ENCODE data around the gene LCN6.

DNA sequence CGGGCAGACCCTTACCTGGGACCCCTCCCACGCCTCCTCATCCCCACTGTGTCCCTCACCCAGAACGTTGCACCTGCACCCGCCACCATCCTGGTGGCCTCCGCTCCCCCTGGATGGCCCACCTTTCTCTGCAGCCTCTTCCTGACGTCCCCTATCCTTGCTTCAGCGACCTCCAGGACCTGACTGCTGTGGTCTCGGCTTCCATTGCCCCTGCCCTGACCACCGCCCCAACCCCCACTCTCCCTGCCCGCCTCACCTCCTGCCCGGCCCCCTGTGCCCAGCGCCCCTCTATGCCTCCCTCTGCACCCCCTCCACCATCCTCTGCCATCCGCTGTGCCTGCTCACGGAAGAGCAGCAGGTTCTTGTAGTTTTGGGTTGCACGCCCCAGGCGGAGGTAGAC, 7.8 kb downstream of the LCN6 start:
- TF ChIP-seq, protein P1, sequence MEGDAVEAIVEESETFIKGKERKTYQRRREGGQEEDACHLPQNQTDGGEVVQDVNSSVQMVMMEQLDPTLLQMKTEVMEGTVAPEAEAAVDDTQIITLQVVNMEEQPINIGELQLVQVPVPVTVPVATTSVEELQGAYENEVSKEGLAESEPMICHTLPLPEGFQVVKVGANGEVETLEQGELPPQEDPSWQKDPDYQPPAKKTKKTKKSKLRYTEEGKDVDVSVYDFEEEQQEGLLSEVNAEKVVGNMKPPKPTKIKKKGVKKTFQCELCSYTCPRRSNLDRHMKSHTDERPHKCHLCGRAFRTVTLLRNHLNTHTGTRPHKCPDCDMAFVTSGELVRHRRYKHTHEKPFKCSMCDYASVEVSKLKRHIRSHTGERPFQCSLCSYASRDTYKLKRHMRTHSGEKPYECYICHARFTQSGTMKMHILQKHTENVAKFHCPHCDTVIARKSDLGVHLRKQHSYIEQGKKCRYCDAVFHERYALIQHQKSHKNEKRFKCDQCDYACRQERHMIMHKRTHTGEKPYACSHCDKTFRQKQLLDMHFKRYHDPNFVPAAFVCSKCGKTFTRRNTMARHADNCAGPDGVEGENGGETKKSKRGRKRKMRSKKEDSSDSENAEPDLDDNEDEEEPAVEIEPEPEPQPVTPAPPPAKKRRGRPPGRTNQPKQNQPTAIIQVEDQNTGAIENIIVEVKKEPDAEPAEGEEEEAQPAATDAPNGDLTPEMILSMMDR (IDR thresholded peaks at IDR 0.05) = no peak
- TF ChIP-seq POLR2A (IDR thresholded peaks at IDR 0.05) (no peak), EP300 (IDR thresholded peaks at IDR 0.05; ENCODE audit: low read depth) (no peak)

Measured in transverse colon (tissue), 3 donors.